K562 (cell line): ENCODE data around the gene PLXDC2. TPM values are rescaled to one million over a fixed set of nuclear protein-coding genes. Genes with fewer than 3 reads are reported as not detected.

Source experiments
- ATAC-seq: fragments of 200-7000 bp; cut with Tn5 transposase; 3 replicates; pipeline ENCODE4 v1.9.1; 2020; ENCODE audit warnings: moderate library complexity
- BruUV-seq: library from RNA; stranded (reverse); fragments of 400-500 nt; replicated peaks from 2 replicates; lab custom pipeline; 2021; lab: Mats Ljungman, UMichigan
- CTCF ChIA-PET: fragments of 300-600 bp; formaldehyde crosslinking; extraction: SDS; loops from one replicate; lab custom pipeline; 2021; ENCODE audit warnings: low intra/inter-chr PET ratio; lab: Yijun Ruan, JAX
- POLR2A ChIA-PET: fragments of 300-600, 350-650 bp; sonication (Branson Sonifier 250); formaldehyde crosslinking; extraction: SDS; loops from one replicate; lab custom pipeline; 2021; ENCODE audit warnings: antibody characterized with exemption, inconsistent platforms; lab: Yijun Ruan, JAX
- DNase-seq, 4 experiments: peaks; one replicate each; pipeline versions ENCODE4 v3.0.0 to v3.0.0-alpha.2; 2011 to 2018; ENCODE audit warnings: low spot score in 3 of 4, mixed read lengths in 3 of 4; ENCODE audit errors: extremely low read depth in 1 of 4
- FAIRE-seq: peaks from 2 replicates; lab custom pipeline; 2011; peaks lifted over from hg19 to GRCh38; lab: Jason Lieb, UNC
- H2AFZ ChIP-seq: 2 replicates; pipeline ENCODE4 v1.6.0; 2011; ENCODE audit warnings: low read depth, low read length, control low read depth, inconsistent platforms
- H3K27ac ChIP-seq: fragments of 200-600 bp; 3 replicates; pipeline ENCODE4 v1.8.0; 2011; ENCODE audit warnings: low read depth, mild to moderate bottlenecking, control low read depth, inconsistent platforms, low read length, moderate library complexity, mixed read lengths; ENCODE audit errors: extremely low read depth
- H3K27me3 ChIP-seq, 2 experiments: fragments of 300-600 bp in 1 of 2; 2 replicates in 1 of 2; 3 replicates in 1 of 2; pipeline versions ENCODE4 v1.6.0 to v1.8.0; 2011; ENCODE audit warnings: inconsistent platforms in 2 of 2, low read length in 2 of 2, mild to moderate bottlenecking in 1 of 2, mixed read lengths in 1 of 2, moderate library complexity in 1 of 2; ENCODE audit not compliant: control insufficient read depth in 2 of 2, insufficient read depth in 2 of 2
- H3K36me3 ChIP-seq: fragments of 300-600 bp; 3 replicates; pipeline ENCODE4 v1.8.0; 2011; ENCODE audit warnings: mild to moderate bottlenecking, low read length, inconsistent platforms; ENCODE audit not compliant: control insufficient read depth, insufficient read depth
- H3K4me1 ChIP-seq, 2 experiments: fragments of 200-600 bp in 1 of 2; replicated peaks in 1 of 2; 2 replicates in 1 of 2; 3 replicates in 1 of 2; pipeline versions ENCODE4 v1.5.1 to v1.8.0; 2011; ENCODE audit warnings: inconsistent platforms in 2 of 2, low read length in 2 of 2, mild to moderate bottlenecking in 1 of 2, mixed read lengths in 1 of 2, moderate library complexity in 1 of 2; ENCODE audit not compliant: control insufficient read depth in 2 of 2, insufficient read depth in 2 of 2
- H3K4me2 ChIP-seq: 2 replicates; pipeline ENCODE4 v1.6.1; 2011; ENCODE audit warnings: low read length, control low read depth, inconsistent platforms, mixed read lengths; ENCODE audit not compliant: insufficient read depth
- H3K4me3 ChIP-seq: fragments of 200-600 bp; sonication (generic), shearing (Covaris generic); 2 replicates; pipeline ENCODE4 v1.5.1; 2016; ENCODE audit warnings: control low read depth, inconsistent platforms
- H3K79me2 ChIP-seq: fragments of 200-600 bp; 3 replicates; pipeline ENCODE4 v1.8.0; 2011; ENCODE audit warnings: low read length, inconsistent platforms; ENCODE audit not compliant: control insufficient read depth, insufficient read depth
- H3K9ac ChIP-seq, 2 experiments: 2 replicates each; pipeline versions ENCODE4 v1.6.0 to v1.6.1; 2011; ENCODE audit warnings: low read depth in 2 of 2, low read length in 2 of 2, control low read depth in 1 of 2, inconsistent platforms in 1 of 2, mild to moderate bottlenecking in 1 of 2, mixed read lengths in 1 of 2; ENCODE audit not compliant: insufficient read depth in 1 of 2
- H3K9me1 ChIP-seq: one replicate; pipeline ENCODE4 v1.6.0; 2011; ENCODE audit warnings: inconsistent platforms, mild to moderate bottlenecking, low read length, moderate library complexity; ENCODE audit not compliant: control insufficient read depth, insufficient read depth
- H3K9me3 ChIP-seq: replicated peaks from 2 replicates; pipeline ENCODE4 v1.5.1; 2011; ENCODE audit warnings: low read depth, low read length, inconsistent platforms; ENCODE audit not compliant: control insufficient read depth, insufficient read depth
- H4K20me1 ChIP-seq: replicated peaks from 2 replicates; pipeline ENCODE4 v1.6.1; 2011; ENCODE audit warnings: low read length, inconsistent platforms, mixed read lengths; ENCODE audit not compliant: control insufficient read depth, insufficient read depth
- DACH1 ChIP-seq: fragments of 450-650 bp; IDR thresholded peaks from 2 replicates; pipeline ENCODE4 v1.6.1; 2018; ENCODE audit not compliant: partially characterized antibody
- DDX20 ChIP-seq: fragments of 450-650 bp; IDR thresholded peaks from 2 replicates; pipeline ENCODE4 v1.6.1; 2016; ENCODE audit warnings: missing genetic modification characterization, low read depth, mild to moderate bottlenecking, missing compliant biosample characterization, moderate library complexity
- ELF4 ChIP-seq: fragments of 450-650 bp; formaldehyde crosslinking; IDR thresholded peaks from 2 replicates; pipeline ENCODE4 v1.4.0; 2022; ENCODE audit warnings: missing genetic modification characterization
- FOXM1 ChIP-seq, 2 experiments: fragments of 450-650 bp in 1 of 2; sonication (generic) in 1 of 2; formaldehyde crosslinking in 1 of 2; IDR thresholded peaks; 2 replicates each; pipeline versions ENCODE4 v1.6.1 to v1.9.0; 2017 to 2022; ENCODE audit warnings: low read depth in 2 of 2, mild to moderate bottlenecking in 2 of 2, missing genetic modification reagents in 1 of 2, moderate library complexity in 1 of 2
- FOXP1 ChIP-seq: sonication (generic); formaldehyde crosslinking; IDR thresholded peaks from 2 replicates; pipeline ENCODE4 v1.8.0; 2022; ENCODE audit warnings: mild to moderate bottlenecking, missing genetic modification reagents
- FUS ChIP-seq: fragments of 200-400 bp; formaldehyde crosslinking; optimal IDR thresholded peaks from 2 replicates; pipeline ENCODE3; 2017; ENCODE audit warnings: low read depth, low read length
- HNRNPH1 ChIP-seq: fragments of 200-400 bp; formaldehyde crosslinking; optimal IDR thresholded peaks from 2 replicates; pipeline ENCODE3; 2017; ENCODE audit warnings: low read depth, mild to moderate bottlenecking, low read length, moderate library complexity
- KLF16 ChIP-seq: IDR thresholded peaks from 2 replicates; pipeline ENCODE4 v1.6.1; 2016; ENCODE audit warnings: antibody characterized with exemption
- MTA3 ChIP-seq: fragments of 450-650 bp; formaldehyde crosslinking; IDR thresholded peaks from 2 replicates; pipeline ENCODE4 v1.6.1; 2017; ENCODE audit warnings: mild to moderate bottlenecking, borderline replicate concordance
- SAFB ChIP-seq: fragments of 200-400 bp; formaldehyde crosslinking; IDR thresholded peaks from 2 replicates; pipeline ENCODE4 v1.6.1; 2017; ENCODE audit warnings: low read depth, low read length, borderline replicate concordance
- SMARCB1 ChIP-seq: IDR thresholded peaks from 2 replicates; pipeline ENCODE4 v1.6.1; 2011; ENCODE audit warnings: improper control_type of control experiment, low read depth; ENCODE audit not compliant: insufficient read length
- SREBF1 ChIP-seq: fragments of 150-350 bp; IDR thresholded peaks from 2 replicates; pipeline ENCODE4 v1.6.1; 2014; ENCODE audit warnings: antibody characterized with exemption, low read depth, low read length, borderline replicate concordance
- WGBS: fragments of 100-300 bp; shearing (Covaris generic); methylation state at CpG from one replicate; pipeline ENCODE4 v1.1.6; 2016; ENCODE audit warnings: low coverage, mixed read lengths; ENCODE audit not compliant: insufficient coverage; ENCODE audit errors: missing lambda C conversion rate; 5-methylcytosine and 5-hydroxymethylcytosine counted together
- in situ Hi-C: fragments of 300-500 bp; cut with MboI; formaldehyde crosslinking; loops from 4 replicates; pipeline ENCODE4 v1.15.0; 2018; ENCODE audit warnings: inconsistent platforms, mixed read lengths
- intact Hi-C: fragments of 100-400 bp; cut with micrococcal nuclease; formaldehyde crosslinking; loops from 2 replicates; pipeline ENCODE4 v1.14.2; 2022
- polyA plus RNA-seq, 8 experiments: library from polyadenylated mRNA; depleted of rRNA in 4 of 8; stranded (reverse) in 5 of 8; unstranded in 3 of 8; fragments of >200 nt; fragmentation: Nextera tagmentation in 2 of 8; fragmentation: Illumina TruSeq in 1 of 8; extraction: Ambion mirVana in 2 of 8; extraction: Trizol in 1 of 8; gene quantifications; 2 replicates each; pipeline versions ENCODE4 v1.2.1 to v1.2.3, GENCODE V29; 2011 to 2014; ENCODE audit warnings: inconsistent platforms in 1 of 8, missing spikeins in 1 of 8
- total RNA-seq, 7 experiments: library from RNA; depleted of rRNA in 6 of 7; stranded (reverse); fragments of >200 nt in 6 of 7; fragmentation: Illumina TruSeq in 2 of 7; extraction: Trizol in 2 of 7; gene quantifications; 2 replicates each; pipeline versions ENCODE4 v1.2.1 to v1.2.3, GENCODE V29; 2011 to 2021; ENCODE audit warnings: low replicate concordance in 1 of 7
- TF ChIP-seq, protein P1 (sequence below), 2 experiments: fragments of 150-350 bp in 1 of 2; IDR thresholded peaks; 2 replicates each; pipeline ENCODE4 v1.6.1; 2012 to 2016; ENCODE audit warnings: low read depth in 2 of 2, low read length in 2 of 2, mild to moderate bottlenecking in 1 of 2, moderate library complexity in 1 of 2
- TF ChIP-seq, protein P2 (sequence below): sonication (generic); IDR thresholded peaks from 2 replicates; pipeline ENCODE4 v1.6.1; 2016

Gene PLXDC2
- total and polyA plus RNA-seq, 9 of the 15 experiments (the other 6 are each of a cell fraction or from before 2014, with no cell fraction given) = 0.01 to 0.33 (median 0.10) TPM; not detected in 3

DNA sequence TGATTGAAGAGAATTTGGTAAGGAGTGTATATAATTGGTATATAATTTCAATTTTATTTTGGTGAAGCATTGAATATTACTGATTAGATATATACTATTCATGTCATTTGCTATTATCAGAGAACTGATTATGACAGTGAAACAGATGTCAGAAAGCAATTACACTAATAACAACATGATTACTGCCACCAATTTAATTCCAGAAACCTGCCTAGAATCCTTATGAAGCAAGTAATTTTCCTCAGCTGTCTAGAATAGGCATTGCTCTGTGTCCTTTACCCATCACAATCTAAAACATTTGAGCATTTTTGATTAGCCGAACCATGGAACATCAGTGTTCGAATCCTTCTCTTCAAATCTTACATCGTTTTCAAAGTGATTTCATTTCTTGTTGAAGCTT lies 24.5 kb downstream of the PLXDC2 start (continued):
- TF ChIP-seq, protein P1, sequence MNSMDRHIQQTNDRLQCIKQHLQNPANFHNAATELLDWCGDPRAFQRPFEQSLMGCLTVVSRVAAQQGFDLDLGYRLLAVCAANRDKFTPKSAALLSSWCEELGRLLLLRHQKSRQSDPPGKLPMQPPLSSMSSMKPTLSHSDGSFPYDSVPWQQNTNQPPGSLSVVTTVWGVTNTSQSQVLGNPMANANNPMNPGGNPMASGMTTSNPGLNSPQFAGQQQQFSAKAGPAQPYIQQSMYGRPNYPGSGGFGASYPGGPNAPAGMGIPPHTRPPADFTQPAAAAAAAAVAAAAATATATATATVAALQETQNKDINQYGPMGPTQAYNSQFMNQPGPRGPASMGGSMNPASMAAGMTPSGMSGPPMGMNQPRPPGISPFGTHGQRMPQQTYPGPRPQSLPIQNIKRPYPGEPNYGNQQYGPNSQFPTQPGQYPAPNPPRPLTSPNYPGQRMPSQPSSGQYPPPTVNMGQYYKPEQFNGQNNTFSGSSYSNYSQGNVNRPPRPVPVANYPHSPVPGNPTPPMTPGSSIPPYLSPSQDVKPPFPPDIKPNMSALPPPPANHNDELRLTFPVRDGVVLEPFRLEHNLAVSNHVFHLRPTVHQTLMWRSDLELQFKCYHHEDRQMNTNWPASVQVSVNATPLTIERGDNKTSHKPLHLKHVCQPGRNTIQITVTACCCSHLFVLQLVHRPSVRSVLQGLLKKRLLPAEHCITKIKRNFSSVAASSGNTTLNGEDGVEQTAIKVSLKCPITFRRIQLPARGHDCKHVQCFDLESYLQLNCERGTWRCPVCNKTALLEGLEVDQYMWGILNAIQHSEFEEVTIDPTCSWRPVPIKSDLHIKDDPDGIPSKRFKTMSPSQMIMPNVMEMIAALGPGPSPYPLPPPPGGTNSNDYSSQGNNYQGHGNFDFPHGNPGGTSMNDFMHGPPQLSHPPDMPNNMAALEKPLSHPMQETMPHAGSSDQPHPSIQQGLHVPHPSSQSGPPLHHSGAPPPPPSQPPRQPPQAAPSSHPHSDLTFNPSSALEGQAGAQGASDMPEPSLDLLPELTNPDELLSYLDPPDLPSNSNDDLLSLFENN (IDR thresholded peaks at IDR 0.05; ENCODE audit: low read depth in 2 of 2, low read length in 2 of 2) = no peak
- TF ChIP-seq HNRNPH1 = no peak
- no peak for TF ChIP-seq ELF4 (CRISPR knock-in tag)
- TF ChIP-seq, protein P2, sequence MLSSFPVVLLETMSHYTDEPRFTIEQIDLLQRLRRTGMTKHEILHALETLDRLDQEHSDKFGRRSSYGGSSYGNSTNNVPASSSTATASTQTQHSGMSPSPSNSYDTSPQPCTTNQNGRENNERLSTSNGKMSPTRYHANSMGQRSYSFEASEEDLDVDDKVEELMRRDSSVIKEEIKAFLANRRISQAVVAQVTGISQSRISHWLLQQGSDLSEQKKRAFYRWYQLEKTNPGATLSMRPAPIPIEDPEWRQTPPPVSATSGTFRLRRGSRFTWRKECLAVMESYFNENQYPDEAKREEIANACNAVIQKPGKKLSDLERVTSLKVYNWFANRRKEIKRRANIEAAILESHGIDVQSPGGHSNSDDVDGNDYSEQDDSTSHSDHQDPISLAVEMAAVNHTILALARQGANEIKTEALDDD = no peak
- TF ChIP-seq, all 486 proteins: peak for 0

DNA sequence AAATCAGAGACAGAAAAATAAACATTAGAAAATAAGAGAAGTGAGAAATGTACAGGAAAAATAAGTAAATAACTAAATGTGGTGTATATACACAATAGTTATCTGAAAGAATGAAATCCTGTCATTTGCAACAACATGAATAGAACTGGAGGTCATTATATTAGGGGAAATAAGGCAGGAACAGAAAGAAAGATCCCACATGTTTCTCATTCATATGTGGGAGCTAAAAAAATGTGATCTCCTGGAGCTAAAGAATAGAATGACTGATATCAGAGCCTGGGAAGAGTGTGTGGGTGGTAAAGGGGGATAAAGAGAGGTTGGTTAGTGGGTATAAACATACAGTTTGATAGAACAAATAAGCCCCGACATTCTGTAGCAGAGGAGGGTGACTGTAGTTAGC lies 27.3 kb downstream of the PLXDC2 start:
- Histone ChIP-seq H3K79me2 (no peaks in the 10 kb centered on the region), H2AFZ (no peak overlapping the region), H3K4me2 (no peak overlapping the region), H3K9ac (no peak overlapping the region), H3K4me3 (no peak overlapping the region), H3K4me1 (no peaks in the 10 kb centered on the region), H3K27ac (no peak overlapping the region), H3K36me3 (no peaks in the 10 kb centered on the region), H3K9me1 (no peaks in the 10 kb centered on the region), H4K20me1 (no peaks in the 10 kb centered on the region), H3K27me3 (no peaks in the 10 kb centered on the region), H3K9me3 (no peaks in the 10 kb centered on the region)
- intact Hi-C loops = no loop called here
- no peak for FAIRE-seq
- CTCF ChIA-PET = no interaction called here
- DNase-seq = no peak
- POLR2A ChIA-PET = no interaction called here
- no peak for ATAC-seq
- WGBS = 0% methylated on average over 1 of the region's 1 CpG
- in situ Hi-C loops = no loop called here
- no TSS peak for BruUV-seq
- TF ChIP-seq KLF16 (no peak), SREBF1 (no peak), DDX20 (tag) (no peak), SAFB (no peak), SMARCB1 (no peak), DACH1 (no peak), MTA3 (no peak), FOXM1 (IDR thresholded peaks at IDR 0.05; ENCODE audit: low read depth) (no peak), FOXM1 (CRISPR knock-in tag; IDR thresholded peaks at IDR 0.05; ENCODE audit: low read depth) (no peak), FOXP1 (no peak), FUS (no peak)
